ENCODE measurements around the gene C19orf85.

- TF ChIP-seq EZH2 (IDR thresholded peaks at IDR 0.05) = no peak
- TF ChIP-seq POLR2AphosphoS5 (IDR thresholded peaks at IDR 0.05; ENCODE audit: borderline replicate concordance, low read depth, low read length) = no peak
These were observed 21.0 kb upstream of the C19orf85 start for GRCh38 chr19:55485439-55486011.
